Panc1 (cell line): ENCODE data around the gene PPP1R2.

Experiments
- CTCF ChIP-seq: fragments of 450-650 bp; IDR thresholded peaks from 2 replicates; pipeline ENCODE4 v1.5.1; 2017; ENCODE audit warnings: mild to moderate bottlenecking
- POLR2AphosphoS5 ChIP-seq: IDR thresholded peaks from 2 replicates; pipeline ENCODE4 v1.6.1; 2012; ENCODE audit warnings: mild to moderate bottlenecking, low read depth, low read length, moderate library complexity
- TCF7L2 ChIP-seq: IDR thresholded peaks from 2 replicates; pipeline ENCODE4 v1.6.1; 2011; ENCODE audit warnings: mild to moderate bottlenecking, low read depth, low read length, inconsistent platforms

GRCh38 chr3:195517030-195517429 is 26.1 kb downstream of the PPP1R2 start:
- TF ChIP-seq CTCF (no peak), POLR2AphosphoS5 (no peak), TCF7L2 (no peak)
